HepG2 (cell line): ENCODE results near the gene BBOX1. TPM values are rescaled to one million over a fixed set of nuclear protein-coding genes. Genes with fewer than 3 reads are reported as not detected.

ENCODE experiments used
- ATAC-seq: fragments of 200-7000 bp; cut with Tn5 transposase; 3 replicates; pipeline ENCODE4 v1.9.1; 2020; ENCODE audit warnings: mild to moderate bottlenecking, moderate library complexity
- BruUV-seq: library from RNA; stranded (reverse); fragments of 400-500 nt; replicated peaks from 2 replicates; lab custom pipeline; 2021; lab: Mats Ljungman, UMichigan
- CTCF ChIA-PET: fragments of 300-600 bp; formaldehyde crosslinking; extraction: SDS; loops from one replicate; lab custom pipeline; 2021; ENCODE audit warnings: low total read pairs, inconsistent platforms, low intra/inter-chr PET ratio; lab: Yijun Ruan, JAX
- POLR2A ChIA-PET: fragments of 350-600 bp; sonication (Branson Sonifier 250); formaldehyde crosslinking; loops from one replicate; lab custom pipeline; 2020; ENCODE audit warnings: antibody characterized with exemption, inconsistent platforms; lab: Yijun Ruan, JAX
- DNase-seq: peaks from one replicate; pipeline ENCODE4 v3.0.0-alpha.2; 2015; ENCODE audit warnings: low spot score
- FAIRE-seq: peaks from 3 replicates; lab custom pipeline; 2011; peaks lifted over from hg19 to GRCh38; lab: Jason Lieb, UNC
- H2AFZ ChIP-seq: one replicate; pipeline ENCODE4 v1.6.1; 2011; ENCODE audit warnings: low read length, inconsistent platforms
- H3K27ac ChIP-seq: fragments of 300-600 bp; 3 replicates; pipeline ENCODE4 v1.8.0; 2011; ENCODE audit warnings: mixed run types, mild to moderate bottlenecking, mixed read lengths, low read length, inconsistent platforms; ENCODE audit not compliant: insufficient read depth; ENCODE audit errors: extremely low read length
- H3K27me3 ChIP-seq, 2 experiments: fragments of 200-600 bp in 1 of 2; 2 replicates in 1 of 2; 3 replicates in 1 of 2; pipeline versions ENCODE4 v1.6.0 to v1.8.0; 2011; ENCODE audit warnings: low read length in 2 of 2, mild to moderate bottlenecking in 2 of 2, moderate library complexity in 2 of 2, inconsistent platforms in 1 of 2; ENCODE audit not compliant: insufficient read depth in 2 of 2, control insufficient read depth in 1 of 2
- H3K36me3 ChIP-seq, 2 experiments: fragments of 200-600 bp in 1 of 2; replicated peaks in 1 of 2; 2 replicates in 1 of 2; 3 replicates in 1 of 2; pipeline versions ENCODE4 v1.5.1 to v1.8.0; 2011; ENCODE audit warnings: low read length in 2 of 2, inconsistent platforms in 1 of 2; ENCODE audit not compliant: insufficient read depth in 2 of 2, control insufficient read depth in 1 of 2
- H3K4me1 ChIP-seq: 2 replicates; pipeline ENCODE4 v1.5.1; 2012; ENCODE audit warnings: low read length, inconsistent platforms; ENCODE audit not compliant: insufficient read depth
- H3K4me2 ChIP-seq: 2 replicates; pipeline ENCODE4 v1.6.0; 2011; ENCODE audit warnings: low read depth, low read length, inconsistent platforms
- H3K4me3 ChIP-seq, 3 experiments: fragments of 200-600 bp in 1 of 3; sonication (generic), shearing (Covaris generic) in 1 of 3; replicated peaks in 1 of 3; 2 replicates each; pipeline ENCODE4 v1.5.1; 2011 to 2016; ENCODE audit warnings: low read length in 3 of 3, inconsistent platforms in 2 of 3, low read depth in 2 of 3, mild to moderate bottlenecking in 2 of 3, control low read depth in 1 of 3, mixed read lengths in 1 of 3; ENCODE audit not compliant: insufficient read depth in 1 of 3
- H3K79me2 ChIP-seq: one replicate; pipeline ENCODE4 v1.6.1; 2011; ENCODE audit warnings: low read length, inconsistent platforms; ENCODE audit not compliant: insufficient read depth
- H3K9ac ChIP-seq: 2 replicates; pipeline ENCODE4 v1.6.0; 2011; ENCODE audit warnings: mild to moderate bottlenecking, low read depth, low read length, inconsistent platforms; ENCODE audit not compliant: insufficient read depth
- H3K9me3 ChIP-seq: 2 replicates; pipeline ENCODE4 v1.5.1; 2012; ENCODE audit warnings: mild to moderate bottlenecking, low read length
- H4K20me1 ChIP-seq: 2 replicates; pipeline ENCODE4 v1.6.0; 2011; ENCODE audit warnings: inconsistent platforms, mild to moderate bottlenecking, low read length, moderate library complexity; ENCODE audit not compliant: insufficient read depth
- ASH2L ChIP-seq: fragments of 300-600, 200-600 bp; sonication (generic); IDR thresholded peaks from 2 replicates; pipeline ENCODE4 v1.7.0; 2017; ENCODE audit warnings: low read depth, mild to moderate bottlenecking, moderate library complexity, mixed read lengths, low read length; ENCODE audit not compliant: insufficient read length
- ATRX ChIP-seq: sonication (generic); formaldehyde crosslinking; IDR thresholded peaks from 2 replicates; pipeline ENCODE4 v1.4.0; 2020; ENCODE audit warnings: missing genetic modification reagents, borderline replicate concordance
- CREB1 ChIP-seq, 2 experiments: fragments of 450-650 bp in 1 of 2; IDR thresholded peaks; 2 replicates each; pipeline ENCODE4 v1.6.1; 2016 to 2017; ENCODE audit warnings: control low read depth in 1 of 2, mild to moderate bottlenecking in 1 of 2, missing compliant biosample characterization in 1 of 2, missing genetic modification characterization in 1 of 2
- GLI4 ChIP-seq: sonication (generic); formaldehyde crosslinking; IDR thresholded peaks from 2 replicates; pipeline ENCODE4 v1.5.1; 2020; ENCODE audit warnings: missing genetic modification reagents, mild to moderate bottlenecking, moderate library complexity, borderline replicate concordance
- IRF2 ChIP-seq: IDR thresholded peaks from 2 replicates; pipeline ENCODE4 v1.6.1; 2018; ENCODE audit warnings: missing genetic modification reagents, missing compliant biosample characterization
- MEF2D ChIP-seq: sonication (generic); formaldehyde crosslinking; IDR thresholded peaks from 2 replicates; pipeline ENCODE4 v1.5.1; 2020; ENCODE audit warnings: mild to moderate bottlenecking, missing genetic modification reagents
- MXD4 ChIP-seq: IDR thresholded peaks from 2 replicates; pipeline ENCODE4 v1.6.1; 2016; ENCODE audit warnings: mild to moderate bottlenecking, missing biosample characterization, missing genetic modification reagents
- NFYC ChIP-seq: IDR thresholded peaks from 2 replicates; pipeline ENCODE4 v1.6.1; 2016; ENCODE audit warnings: missing genetic modification reagents, missing compliant biosample characterization
- STAT5B ChIP-seq: sonication (generic); formaldehyde crosslinking; IDR thresholded peaks from 2 replicates; pipeline ENCODE4 v1.4.0; 2020; ENCODE audit warnings: missing genetic modification reagents
- TMF1 ChIP-seq: sonication (generic); formaldehyde crosslinking; IDR thresholded peaks from 2 replicates; pipeline ENCODE4 v1.8.1; 2022; ENCODE audit warnings: low read depth, missing genetic modification reagents
- ZNF274 ChIP-seq: sonication (generic); formaldehyde crosslinking; IDR thresholded peaks from 2 replicates; pipeline ENCODE4 v1.5.1; 2020; ENCODE audit warnings: mild to moderate bottlenecking, missing genetic modification reagents
- ZNF468 ChIP-seq: sonication (generic); formaldehyde crosslinking; IDR thresholded peaks from 2 replicates; pipeline ENCODE4 v1.8.0; 2022; ENCODE audit warnings: mild to moderate bottlenecking, moderate library complexity, missing genetic modification reagents
- ZNF569 ChIP-seq: sonication (generic); formaldehyde crosslinking; IDR thresholded peaks from 2 replicates; pipeline ENCODE4 v1.5.0; 2020; ENCODE audit warnings: mild to moderate bottlenecking, missing genetic modification reagents, moderate library complexity, borderline replicate concordance
- ZNF570 ChIP-seq: sonication (generic); formaldehyde crosslinking; IDR thresholded peaks from 2 replicates; pipeline ENCODE4 v1.4.0; 2020; ENCODE audit warnings: mild to moderate bottlenecking, missing genetic modification reagents, borderline replicate concordance
- ZNF766 ChIP-seq: sonication (generic); formaldehyde crosslinking; IDR thresholded peaks from 2 replicates; pipeline ENCODE4 v1.5.0; 2020; ENCODE audit warnings: missing genetic modification reagents, borderline replicate concordance
- ZZZ3 ChIP-seq: sonication (generic); formaldehyde crosslinking; IDR thresholded peaks from 2 replicates; pipeline ENCODE4 v1.4.0; 2020; ENCODE audit warnings: missing genetic modification reagents, mild to moderate bottlenecking, borderline replicate concordance
- WGBS: methylation state at CpG from one replicate; pipeline ENCODE4 v1.1.6; 2017; ENCODE audit warnings: low lambda C conversion rate; 5-methylcytosine and 5-hydroxymethylcytosine counted together
- in situ Hi-C: cut with HindIII; loops from 2 replicates; pipeline ENCODE4 v1.10.0; 2017; ENCODE audit warnings: low pct_unique_long_range_greater_than_20kb; ENCODE audit not compliant: extremely low pct_ligation_motif_present
- intact Hi-C: fragments of 100-400 bp; cut with micrococcal nuclease; formaldehyde crosslinking; loops from one replicate; pipeline ENCODE4 v1.10.0; 2022; ENCODE audit not compliant: unreplicated experiment
- polyA plus RNA-seq, 8 experiments: library from polyadenylated mRNA; depleted of rRNA in 3 of 8; stranded (reverse) in 7 of 8; unstranded in 1 of 8; fragments of >200 nt; fragmentation: Illumina TruSeq in 4 of 8; extraction: Trizol in 4 of 8; gene quantifications; 2 replicates each; pipeline versions ENCODE4 v1.2.1 to v1.2.3, GENCODE V29; 2011 to 2016; ENCODE audit warnings: low read depth in 4 of 8, missing spikeins in 1 of 8, mixed read lengths in 1 of 8; ENCODE audit not compliant: insufficient read depth in 1 of 8
- total RNA-seq, 5 experiments: library from RNA; depleted of rRNA; stranded (reverse); fragments of >200 nt; fragmentation: Illumina TruSeq; extraction: Trizol; gene quantifications; 2 replicates each; pipeline ENCODE4 v1.2.3, GENCODE V29; 2016; ENCODE audit warnings: low read depth in 1 of 5
- TF ChIP-seq, protein P1 (sequence below): sonication (generic); formaldehyde crosslinking; IDR thresholded peaks from 2 replicates; pipeline ENCODE4 v1.4.0; 2020; ENCODE audit warnings: missing genetic modification reagents
- TF ChIP-seq, protein P2 (sequence below): IDR thresholded peaks from 2 replicates; pipeline ENCODE4 v1.6.1; 2016; ENCODE audit warnings: low read depth, borderline replicate concordance
- TF ChIP-seq, protein P3 (sequence below): sonication (generic); formaldehyde crosslinking; IDR thresholded peaks from 2 replicates; pipeline ENCODE4 v1.5.0; 2020; ENCODE audit warnings: missing genetic modification reagents, mild to moderate bottlenecking, borderline replicate concordance

BBOX1 gene
- total and polyA plus RNA-seq, 2 of the 13 experiments (the other 11 are each of a cell fraction or from before 2014, with no cell fraction given): not detected

DNA sequence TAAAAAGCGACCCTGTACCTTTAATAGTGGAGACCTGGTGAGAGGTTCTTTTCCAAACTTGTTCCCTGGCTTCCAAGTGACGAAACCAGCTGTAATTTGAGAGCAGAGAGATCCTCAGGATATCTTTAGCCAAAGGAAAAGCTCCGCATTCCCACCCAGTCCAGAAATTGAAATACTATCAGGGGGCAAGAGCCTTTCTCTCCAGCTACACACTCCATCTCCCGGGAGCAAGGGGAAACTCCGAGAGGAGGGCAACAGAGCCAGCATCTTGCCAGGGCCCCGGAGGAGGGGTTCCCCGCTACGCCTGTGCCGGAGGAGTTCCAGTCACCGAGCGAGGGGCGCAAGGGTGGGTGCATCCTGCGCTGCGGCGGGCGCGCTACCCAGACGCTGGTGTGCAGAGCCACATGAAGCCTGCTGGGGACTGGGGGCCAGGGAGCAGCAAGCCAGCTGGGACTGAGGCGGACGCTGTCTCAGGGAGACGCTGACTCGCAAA lies 46.6 kb upstream of the BBOX1 start, which contains the start of gene FIBIN:
FIBIN (plus strand) TSS at position 148 of the 493 bp plus-strand sequence. CDS start 415 bp downstream, outside the sequence.
- POLR2A ChIA-PET: no interaction called here
- in situ Hi-C loops: no loop called here
- H3K4me3 ChIP-seq: no peak within 1 kb of the TSS
- intact Hi-C loops: no loop called here
- under 1% methylated on average over 4 of the region's 22 CpGs for WGBS
- H3K9me3 ChIP-seq: no peaks in the 10 kb centered on the region
- H3K36me3 ChIP-seq: no peaks in the 10 kb centered on the region
- H3K4me2 ChIP-seq: no peak within 1 kb of the TSS
- no peak within 1 kb of the TSS for H3K9ac ChIP-seq
- ATAC-seq: no peak
- no TSS peak for BruUV-seq
- TF ChIP-seq STAT5B: no peak
- TF ChIP-seq ZZZ3 (CRISPR knock-in tag): no peak
- TF ChIP-seq, protein P1, sequence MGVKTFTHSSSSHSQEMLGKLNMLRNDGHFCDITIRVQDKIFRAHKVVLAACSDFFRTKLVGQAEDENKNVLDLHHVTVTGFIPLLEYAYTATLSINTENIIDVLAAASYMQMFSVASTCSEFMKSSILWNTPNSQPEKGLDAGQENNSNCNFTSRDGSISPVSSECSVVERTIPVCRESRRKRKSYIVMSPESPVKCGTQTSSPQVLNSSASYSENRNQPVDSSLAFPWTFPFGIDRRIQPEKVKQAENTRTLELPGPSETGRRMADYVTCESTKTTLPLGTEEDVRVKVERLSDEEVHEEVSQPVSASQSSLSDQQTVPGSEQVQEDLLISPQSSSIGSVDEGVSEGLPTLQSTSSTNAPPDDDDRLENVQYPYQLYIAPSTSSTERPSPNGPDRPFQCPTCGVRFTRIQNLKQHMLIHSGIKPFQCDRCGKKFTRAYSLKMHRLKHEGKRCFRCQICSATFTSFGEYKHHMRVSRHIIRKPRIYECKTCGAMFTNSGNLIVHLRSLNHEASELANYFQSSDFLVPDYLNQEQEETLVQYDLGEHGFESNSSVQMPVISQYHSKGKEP: no peak
- no peak for TF ChIP-seq ZNF766 (CRISPR knock-in tag)
- TF ChIP-seq ATRX (CRISPR knock-in tag): no peak
- TF ChIP-seq MEF2D (CRISPR knock-in tag): no peak
- TF ChIP-seq GLI4 (CRISPR knock-in tag): no peak
- no peak for TF ChIP-seq CREB1 (IDR thresholded peaks at IDR 0.05)
- no peak for TF ChIP-seq CREB1 (CRISPR knock-in tag; IDR thresholded peaks at IDR 0.05)
- TF ChIP-seq ZNF274 (CRISPR knock-in tag): no peak
- no peak for TF ChIP-seq ZNF570 (CRISPR knock-in tag)
- TF ChIP-seq ZNF569 (CRISPR knock-in tag): no peak
- TF ChIP-seq NFYC (CRISPR knock-in tag): no peak
- no peak for TF ChIP-seq MXD4 (CRISPR knock-in tag)
- TF ChIP-seq, protein P2, sequence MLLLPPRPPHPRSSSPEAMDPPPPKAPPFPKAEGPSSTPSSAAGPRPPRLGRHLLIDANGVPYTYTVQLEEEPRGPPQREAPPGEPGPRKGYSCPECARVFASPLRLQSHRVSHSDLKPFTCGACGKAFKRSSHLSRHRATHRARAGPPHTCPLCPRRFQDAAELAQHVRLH (CRISPR knock-in tag): no peak
- no peak for TF ChIP-seq ZNF468 (CRISPR knock-in tag)
- TF ChIP-seq, protein P3, sequence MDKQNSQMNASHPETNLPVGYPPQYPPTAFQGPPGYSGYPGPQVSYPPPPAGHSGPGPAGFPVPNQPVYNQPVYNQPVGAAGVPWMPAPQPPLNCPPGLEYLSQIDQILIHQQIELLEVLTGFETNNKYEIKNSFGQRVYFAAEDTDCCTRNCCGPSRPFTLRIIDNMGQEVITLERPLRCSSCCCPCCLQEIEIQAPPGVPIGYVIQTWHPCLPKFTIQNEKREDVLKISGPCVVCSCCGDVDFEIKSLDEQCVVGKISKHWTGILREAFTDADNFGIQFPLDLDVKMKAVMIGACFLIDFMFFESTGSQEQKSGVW (CRISPR knock-in tag): no peak
- TF ChIP-seq IRF2: no peak
- TF ChIP-seq ASH2L: no peak
- no peak for TF ChIP-seq TMF1 (CRISPR knock-in tag)
- TF ChIP-seq, all 625 proteins: peak for 0
- peaks cover 0 to 11% of the 10 kb centered on the region in 2 experiments; a peak in 2 of 5 replicates for H3K27me3 ChIP-seq
- CTCF ChIA-PET: no interaction called here
- DNase-seq (no peak), FAIRE-seq (no peak)
- no peaks in the 10 kb centered on the region for H3K4me1 ChIP-seq
- H2AFZ ChIP-seq: no peak within 1 kb of the TSS
- no peak within 1 kb of the TSS for H3K27ac ChIP-seq
- no peaks in the 10 kb centered on the region for H4K20me1 ChIP-seq
- H3K79me2 ChIP-seq: no peaks in the 10 kb centered on the region
